K562 (cell line): Measurements from ENCODE around the gene DYNC1H1. TPM values are rescaled to one million over a fixed set of nuclear protein-coding genes. Genes with fewer than 3 reads are reported as not detected.

ENCODE experiments used
- ATAC-seq: fragments of 200-7000 bp; cut with Tn5 transposase; 3 replicates; pipeline ENCODE4 v1.9.1; 2020; ENCODE audit warnings: moderate library complexity
- BruUV-seq: library from RNA; stranded (reverse); fragments of 400-500 nt; replicated peaks from 2 replicates; lab custom pipeline; 2021; lab: Mats Ljungman, UMichigan
- CTCF ChIA-PET: fragments of 300-600 bp; formaldehyde crosslinking; extraction: SDS; loops from one replicate; lab custom pipeline; 2021; ENCODE audit warnings: low intra/inter-chr PET ratio; lab: Yijun Ruan, JAX
- POLR2A ChIA-PET: fragments of 300-600, 350-650 bp; sonication (Branson Sonifier 250); formaldehyde crosslinking; extraction: SDS; loops from one replicate; lab custom pipeline; 2021; ENCODE audit warnings: antibody characterized with exemption, inconsistent platforms; lab: Yijun Ruan, JAX
- DNase-seq, 4 experiments: peaks; one replicate each; pipeline versions ENCODE4 v3.0.0 to v3.0.0-alpha.2; 2011 to 2018; ENCODE audit warnings: low spot score in 3 of 4, mixed read lengths in 3 of 4; ENCODE audit errors: extremely low read depth in 1 of 4
- FAIRE-seq: peaks from 2 replicates; lab custom pipeline; 2011; peaks lifted over from hg19 to GRCh38; lab: Jason Lieb, UNC
- H2AFZ ChIP-seq: 2 replicates; pipeline ENCODE4 v1.6.0; 2011; ENCODE audit warnings: low read depth, low read length, control low read depth, inconsistent platforms
- H3K27ac ChIP-seq: fragments of 200-600 bp; 3 replicates; pipeline ENCODE4 v1.8.0; 2011; ENCODE audit warnings: low read depth, mild to moderate bottlenecking, control low read depth, inconsistent platforms, low read length, moderate library complexity, mixed read lengths; ENCODE audit errors: extremely low read depth
- H3K27me3 ChIP-seq, 2 experiments: fragments of 300-600 bp in 1 of 2; 2 replicates in 1 of 2; 3 replicates in 1 of 2; pipeline versions ENCODE4 v1.6.0 to v1.8.0; 2011; ENCODE audit warnings: inconsistent platforms in 2 of 2, low read length in 2 of 2, mild to moderate bottlenecking in 1 of 2, mixed read lengths in 1 of 2, moderate library complexity in 1 of 2; ENCODE audit not compliant: control insufficient read depth in 2 of 2, insufficient read depth in 2 of 2
- H3K36me3 ChIP-seq: fragments of 300-600 bp; 3 replicates; pipeline ENCODE4 v1.8.0; 2011; ENCODE audit warnings: mild to moderate bottlenecking, low read length, inconsistent platforms; ENCODE audit not compliant: control insufficient read depth, insufficient read depth
- H3K4me1 ChIP-seq, 2 experiments: fragments of 200-600 bp in 1 of 2; replicated peaks in 1 of 2; 2 replicates in 1 of 2; 3 replicates in 1 of 2; pipeline versions ENCODE4 v1.5.1 to v1.8.0; 2011; ENCODE audit warnings: inconsistent platforms in 2 of 2, low read length in 2 of 2, mild to moderate bottlenecking in 1 of 2, mixed read lengths in 1 of 2, moderate library complexity in 1 of 2; ENCODE audit not compliant: control insufficient read depth in 2 of 2, insufficient read depth in 2 of 2
- H3K4me2 ChIP-seq: 2 replicates; pipeline ENCODE4 v1.6.1; 2011; ENCODE audit warnings: low read length, control low read depth, inconsistent platforms, mixed read lengths; ENCODE audit not compliant: insufficient read depth
- H3K4me3 ChIP-seq: fragments of 200-600 bp; sonication (generic), shearing (Covaris generic); 2 replicates; pipeline ENCODE4 v1.5.1; 2016; ENCODE audit warnings: control low read depth, inconsistent platforms
- H3K79me2 ChIP-seq: fragments of 200-600 bp; 3 replicates; pipeline ENCODE4 v1.8.0; 2011; ENCODE audit warnings: low read length, inconsistent platforms; ENCODE audit not compliant: control insufficient read depth, insufficient read depth
- H3K9ac ChIP-seq, 2 experiments: 2 replicates each; pipeline versions ENCODE4 v1.6.0 to v1.6.1; 2011; ENCODE audit warnings: low read depth in 2 of 2, low read length in 2 of 2, control low read depth in 1 of 2, inconsistent platforms in 1 of 2, mild to moderate bottlenecking in 1 of 2, mixed read lengths in 1 of 2; ENCODE audit not compliant: insufficient read depth in 1 of 2
- H3K9me1 ChIP-seq: one replicate; pipeline ENCODE4 v1.6.0; 2011; ENCODE audit warnings: inconsistent platforms, mild to moderate bottlenecking, low read length, moderate library complexity; ENCODE audit not compliant: control insufficient read depth, insufficient read depth
- H3K9me3 ChIP-seq: replicated peaks from 2 replicates; pipeline ENCODE4 v1.5.1; 2011; ENCODE audit warnings: low read depth, low read length, inconsistent platforms; ENCODE audit not compliant: control insufficient read depth, insufficient read depth
- H4K20me1 ChIP-seq: replicated peaks from 2 replicates; pipeline ENCODE4 v1.6.1; 2011; ENCODE audit warnings: low read length, inconsistent platforms, mixed read lengths; ENCODE audit not compliant: control insufficient read depth, insufficient read depth
- BCOR ChIP-seq: fragments of 450-650 bp; IDR thresholded peaks from 2 replicates; pipeline ENCODE4 v1.6.1; 2016
- ELK3 ChIP-seq: fragments of 450-650 bp; formaldehyde crosslinking; IDR thresholded peaks from 2 replicates; pipeline ENCODE4 v1.4.0; 2020; ENCODE audit warnings: mild to moderate bottlenecking
- HMG20B ChIP-seq: fragments of 250-450 bp; sonication (Bioruptor Pico); IDR thresholded peaks from 2 replicates; pipeline ENCODE4 v1.5.0; 2021; ENCODE audit warnings: mild to moderate bottlenecking
- MTF1 ChIP-seq: fragments of 250-450 bp; sonication (Bioruptor Pico); IDR thresholded peaks from 2 replicates; pipeline ENCODE4 v1.9.0; 2021; ENCODE audit warnings: moderate library complexity, mild to moderate bottlenecking, inconsistent platforms, borderline replicate concordance
- RBBP5 ChIP-seq: fragments of 200-600 bp; sonication (generic); IDR thresholded peaks from 2 replicates; pipeline ENCODE4 v1.6.1; 2012; ENCODE audit warnings: borderline replicate concordance, mild to moderate bottlenecking, low read length, control low read depth, inconsistent platforms; ENCODE audit not compliant: insufficient read depth, poor library complexity, severe bottlenecking
- RBM15 ChIP-seq: fragments of 200-400 bp; formaldehyde crosslinking; IDR thresholded peaks from 2 replicates; pipeline ENCODE4 v1.6.1; 2018; ENCODE audit warnings: mild to moderate bottlenecking, low read length, moderate library complexity; ENCODE audit not compliant: insufficient read depth
- TCFL5 ChIP-seq: fragments of 250-450 bp; sonication (Bioruptor Pico); conservative IDR thresholded peaks from 2 replicates; pipeline ENCODE4 v1.6.1; 2021; ENCODE audit warnings: mild to moderate bottlenecking, moderate library complexity, matching md5 sums
- ZBTB17 ChIP-seq: fragments of 450-650 bp; formaldehyde crosslinking; IDR thresholded peaks from 2 replicates; pipeline ENCODE4 v1.4.0; 2020; ENCODE audit warnings: mild to moderate bottlenecking
- WGBS: fragments of 100-300 bp; shearing (Covaris generic); methylation state at CpG from one replicate; pipeline ENCODE4 v1.1.6; 2016; ENCODE audit warnings: low coverage, mixed read lengths; ENCODE audit not compliant: insufficient coverage; ENCODE audit errors: missing lambda C conversion rate; 5-methylcytosine and 5-hydroxymethylcytosine counted together
- in situ Hi-C: fragments of 300-500 bp; cut with MboI; formaldehyde crosslinking; loops from 4 replicates; pipeline ENCODE4 v1.15.0; 2018; ENCODE audit warnings: inconsistent platforms, mixed read lengths
- intact Hi-C: fragments of 100-400 bp; cut with micrococcal nuclease; formaldehyde crosslinking; loops from 2 replicates; pipeline ENCODE4 v1.14.2; 2022
- polyA plus RNA-seq, 8 experiments: library from polyadenylated mRNA; depleted of rRNA in 4 of 8; stranded (reverse) in 5 of 8; unstranded in 3 of 8; fragments of >200 nt; fragmentation: Nextera tagmentation in 2 of 8; fragmentation: Illumina TruSeq in 1 of 8; extraction: Ambion mirVana in 2 of 8; extraction: Trizol in 1 of 8; gene quantifications; 2 replicates each; pipeline versions ENCODE4 v1.2.1 to v1.2.3, GENCODE V29; 2011 to 2014; ENCODE audit warnings: inconsistent platforms in 1 of 8, missing spikeins in 1 of 8
- total RNA-seq, 7 experiments: library from RNA; depleted of rRNA in 6 of 7; stranded (reverse); fragments of >200 nt in 6 of 7; fragmentation: Illumina TruSeq in 2 of 7; extraction: Trizol in 2 of 7; gene quantifications; 2 replicates each; pipeline versions ENCODE4 v1.2.1 to v1.2.3, GENCODE V29; 2011 to 2021; ENCODE audit warnings: low replicate concordance in 1 of 7
- TF ChIP-seq, protein P1 (sequence below): sonication (generic); formaldehyde crosslinking; IDR thresholded peaks from 2 replicates; pipeline ENCODE4 v1.8.0; 2022; ENCODE audit warnings: missing genetic modification reagents, mild to moderate bottlenecking, borderline replicate concordance
- TF ChIP-seq, protein P2 (sequence below): sonication (generic); formaldehyde crosslinking; IDR thresholded peaks from 2 replicates; pipeline ENCODE4 v1.8.0; 2022; ENCODE audit warnings: mild to moderate bottlenecking, missing genetic modification reagents, borderline replicate concordance
- TF ChIP-seq, protein P3 (sequence below): sonication (generic); formaldehyde crosslinking; IDR thresholded peaks from 2 replicates; pipeline ENCODE4 v1.8.0; 2023; ENCODE audit warnings: mild to moderate bottlenecking, missing genetic modification reagents

The DYNC1H1 gene
- total and polyA plus RNA-seq, 9 of the 15 experiments (the other 6 are each of a cell fraction or from before 2014, with no cell fraction given) = 31.9 to 335 (median 115) TPM

GRCh38 chr14:102020058-102020971, 55.9 kb downstream of the DYNC1H1 start:
- Histone ChIP-seq H3K9me3 (no peaks in the 10 kb centered on the region), H3K9ac (no peak overlapping the region), H3K27me3 (no peaks in the 10 kb centered on the region), H3K4me1 (no peaks in the 10 kb centered on the region; a peak in 1 of 5 replicates), H3K79me2 (no peaks in the 10 kb centered on the region), H3K9me1 (no peaks in the 10 kb centered on the region), H4K20me1 (no peaks in the 10 kb centered on the region), H3K4me2 (no peak overlapping the region), H3K27ac (no peak overlapping the region), H2AFZ (no peak overlapping the region), H3K36me3 (peaks cover 80% of the 10 kb centered on the region; the same call in 2 of the 3 replicates), H3K4me3 (no peak overlapping the region)
- TF ChIP-seq, protein P1, sequence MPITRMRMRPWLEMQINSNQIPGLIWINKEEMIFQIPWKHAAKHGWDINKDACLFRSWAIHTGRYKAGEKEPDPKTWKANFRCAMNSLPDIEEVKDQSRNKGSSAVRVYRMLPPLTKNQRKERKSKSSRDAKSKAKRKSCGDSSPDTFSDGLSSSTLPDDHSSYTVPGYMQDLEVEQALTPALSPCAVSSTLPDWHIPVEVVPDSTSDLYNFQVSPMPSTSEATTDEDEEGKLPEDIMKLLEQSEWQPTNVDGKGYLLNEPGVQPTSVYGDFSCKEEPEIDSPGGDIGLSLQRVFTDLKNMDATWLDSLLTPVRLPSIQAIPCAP = no peak
- TF ChIP-seq ZBTB17 (CRISPR knock-in tag) (no peak), BCOR (no peak), TCFL5 (CRISPR knock-in tag) (no peak), HMG20B (no peak), RBBP5 (no peak), ELK3 (CRISPR knock-in tag) (no peak), MTF1 (CRISPR knock-in tag) (no peak), RBM15 (no peak)
- TF ChIP-seq, protein P2, sequence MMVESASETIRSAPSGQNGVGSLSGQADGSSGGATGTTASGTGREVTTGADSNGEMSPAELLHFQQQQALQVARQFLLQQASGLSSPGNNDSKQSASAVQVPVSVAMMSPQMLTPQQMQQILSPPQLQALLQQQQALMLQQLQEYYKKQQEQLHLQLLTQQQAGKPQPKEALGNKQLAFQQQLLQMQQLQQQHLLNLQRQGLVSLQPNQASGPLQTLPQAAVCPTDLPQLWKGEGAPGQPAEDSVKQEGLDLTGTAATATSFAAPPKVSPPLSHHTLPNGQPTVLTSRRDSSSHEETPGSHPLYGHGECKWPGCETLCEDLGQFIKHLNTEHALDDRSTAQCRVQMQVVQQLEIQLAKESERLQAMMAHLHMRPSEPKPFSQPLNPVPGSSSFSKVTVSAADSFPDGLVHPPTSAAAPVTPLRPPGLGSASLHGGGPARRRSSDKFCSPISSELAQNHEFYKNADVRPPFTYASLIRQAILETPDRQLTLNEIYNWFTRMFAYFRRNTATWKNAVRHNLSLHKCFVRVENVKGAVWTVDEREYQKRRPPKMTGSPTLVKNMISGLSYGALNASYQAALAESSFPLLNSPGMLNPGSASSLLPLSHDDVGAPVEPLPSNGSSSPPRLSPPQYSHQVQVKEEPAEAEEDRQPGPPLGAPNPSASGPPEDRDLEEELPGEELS = no peak
- TF ChIP-seq, protein P3, sequence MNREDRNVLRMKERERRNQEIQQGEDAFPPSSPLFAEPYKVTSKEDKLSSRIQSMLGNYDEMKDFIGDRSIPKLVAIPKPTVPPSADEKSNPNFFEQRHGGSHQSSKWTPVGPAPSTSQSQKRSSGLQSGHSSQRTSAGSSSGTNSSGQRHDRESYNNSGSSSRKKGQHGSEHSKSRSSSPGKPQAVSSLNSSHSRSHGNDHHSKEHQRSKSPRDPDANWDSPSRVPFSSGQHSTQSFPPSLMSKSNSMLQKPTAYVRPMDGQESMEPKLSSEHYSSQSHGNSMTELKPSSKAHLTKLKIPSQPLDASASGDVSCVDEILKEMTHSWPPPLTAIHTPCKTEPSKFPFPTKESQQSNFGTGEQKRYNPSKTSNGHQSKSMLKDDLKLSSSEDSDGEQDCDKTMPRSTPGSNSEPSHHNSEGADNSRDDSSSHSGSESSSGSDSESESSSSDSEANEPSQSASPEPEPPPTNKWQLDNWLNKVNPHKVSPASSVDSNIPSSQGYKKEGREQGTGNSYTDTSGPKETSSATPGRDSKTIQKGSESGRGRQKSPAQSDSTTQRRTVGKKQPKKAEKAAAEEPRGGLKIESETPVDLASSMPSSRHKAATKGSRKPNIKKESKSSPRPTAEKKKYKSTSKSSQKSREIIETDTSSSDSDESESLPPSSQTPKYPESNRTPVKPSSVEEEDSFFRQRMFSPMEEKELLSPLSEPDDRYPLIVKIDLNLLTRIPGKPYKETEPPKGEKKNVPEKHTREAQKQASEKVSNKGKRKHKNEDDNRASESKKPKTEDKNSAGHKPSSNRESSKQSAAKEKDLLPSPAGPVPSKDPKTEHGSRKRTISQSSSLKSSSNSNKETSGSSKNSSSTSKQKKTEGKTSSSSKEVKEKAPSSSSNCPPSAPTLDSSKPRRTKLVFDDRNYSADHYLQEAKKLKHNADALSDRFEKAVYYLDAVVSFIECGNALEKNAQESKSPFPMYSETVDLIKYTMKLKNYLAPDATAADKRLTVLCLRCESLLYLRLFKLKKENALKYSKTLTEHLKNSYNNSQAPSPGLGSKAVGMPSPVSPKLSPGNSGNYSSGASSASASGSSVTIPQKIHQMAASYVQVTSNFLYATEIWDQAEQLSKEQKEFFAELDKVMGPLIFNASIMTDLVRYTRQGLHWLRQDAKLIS = no peak
- no peak for ATAC-seq
- ChIA-PET POLR2A (no interaction called here), CTCF (no interaction called here)
- WGBS = 91% methylated on average over 11 of the region's 13 CpGs
- no TSS peak for BruUV-seq
- intact Hi-C loops (no loop called here), in situ Hi-C loops (no loop called here)
- no peak for FAIRE-seq
- DNase-seq = no peak
